Keratinocyte (primary cell): Measurements from ENCODE around the gene NECTIN3. TPM values are rescaled to one million over a fixed set of nuclear protein-coding genes. Genes with fewer than 3 reads are reported as not detected.

Source experiments
- DNase-seq: peaks from one replicate; pipeline ENCODE4 v3.0.0-alpha.2; 2011; ENCODE audit warnings: low read depth, missing footprints, low spot score
- FAIRE-seq: peaks from 2 replicates; lab custom pipeline; 2011; peaks lifted over from hg19 to GRCh38; lab: Jason Lieb, UNC
- H2AFZ ChIP-seq: 2 replicates; pipeline ENCODE4 v1.6.0; 2012; ENCODE audit warnings: low read length, control low read depth, inconsistent platforms; ENCODE audit not compliant: control insufficient read depth
- H3K27ac ChIP-seq: 2 replicates; pipeline ENCODE4 v1.5.1; 2011; ENCODE audit warnings: low read length; ENCODE audit not compliant: control insufficient read depth, insufficient read depth
- H3K27me3 ChIP-seq: 3 replicates; pipeline ENCODE4 v1.6.0; 2011; ENCODE audit warnings: low read length; ENCODE audit not compliant: control insufficient read depth, insufficient read depth; ENCODE audit errors: extremely low read depth
- H3K36me3 ChIP-seq, 2 experiments: 2 replicates in 1 of 2; 3 replicates in 1 of 2; pipeline ENCODE4 v1.5.1; 2011; ENCODE audit warnings: low read length in 2 of 2, mild to moderate bottlenecking in 1 of 2; ENCODE audit not compliant: control insufficient read depth in 2 of 2, insufficient read depth in 2 of 2; ENCODE audit errors: extremely low read depth in 1 of 2
- H3K4me1 ChIP-seq: 3 replicates; pipeline ENCODE4 v1.5.1; 2011; ENCODE audit warnings: low read length; ENCODE audit not compliant: control insufficient read depth, insufficient read depth; ENCODE audit errors: extremely low read depth
- H3K4me2 ChIP-seq: 3 replicates; pipeline ENCODE4 v1.6.0; 2011; ENCODE audit warnings: low read depth, low read length; ENCODE audit not compliant: control insufficient read depth, insufficient read depth; ENCODE audit errors: extremely low read depth
- H3K4me3 ChIP-seq, 3 experiments: fragments of 200-600 bp in 1 of 3; sonication (generic) in 1 of 3; 2 replicates in 2 of 3; 3 replicates in 1 of 3; pipeline ENCODE4 v1.5.1; 2011 to 2016; ENCODE audit warnings: low read length in 3 of 3, mild to moderate bottlenecking in 3 of 3, control low read depth in 2 of 3, inconsistent platforms in 1 of 3, low read depth in 1 of 3, mixed read lengths in 1 of 3, mixed run types in 1 of 3, moderate library complexity in 1 of 3; ENCODE audit not compliant: control insufficient read depth in 2 of 3, insufficient read depth in 2 of 3; ENCODE audit errors: extremely low read depth in 1 of 3
- H3K79me2 ChIP-seq: 2 replicates; pipeline ENCODE4 v1.6.0; 2012; ENCODE audit warnings: low read length; ENCODE audit not compliant: control insufficient read depth, insufficient read depth
- H3K9ac ChIP-seq: 3 replicates; pipeline ENCODE4 v1.6.0; 2011; ENCODE audit warnings: low read length; ENCODE audit not compliant: control insufficient read depth, insufficient read depth; ENCODE audit errors: extremely low read depth
- H3K9me1 ChIP-seq: 3 replicates; pipeline ENCODE4 v1.6.0; 2011; ENCODE audit warnings: low read length; ENCODE audit not compliant: control insufficient read depth, insufficient read depth; ENCODE audit errors: extremely low read depth
- H3K9me3 ChIP-seq: 2 replicates; pipeline ENCODE4 v1.5.1; 2012; ENCODE audit warnings: low read depth, low read length; ENCODE audit not compliant: control insufficient read depth
- H4K20me1 ChIP-seq: 3 replicates; pipeline ENCODE4 v1.6.0; 2011; ENCODE audit warnings: low read length; ENCODE audit not compliant: control insufficient read depth, insufficient read depth; ENCODE audit errors: extremely low read depth
- EZH2 ChIP-seq: IDR thresholded peaks from one replicate; pipeline ENCODE4 v1.6.1; 2012; ENCODE audit warnings: inconsistent platforms, mild to moderate bottlenecking, low read length, moderate library complexity
- dilution Hi-C: fragments of 300-500 bp; cut with MboI; formaldehyde crosslinking; loops from one replicate; pipeline ENCODE4 v1.7.0; 2020; ENCODE audit warnings: low sequenced_read_pairs; ENCODE audit not compliant: extremely low pct_ligation_motif_present
- polyA plus RNA-seq, 5 experiments: library from polyadenylated mRNA; depleted of rRNA in 3 of 5; stranded (reverse) in 3 of 5; stranded (forward) in 1 of 5; unstranded in 1 of 5; fragments of >200 nt; gene quantifications; 1 replicate in 1 of 5; 2 replicates in 3 of 5; 3 replicates in 1 of 5; pipeline versions ENCODE4 v1.2.1 to v1.2.3, GENCODE V29; 2011 to 2012; ENCODE audit warnings: missing spikeins in 2 of 5, low read depth in 1 of 5, low replicate concordance in 1 of 5
- TF ChIP-seq, protein P1 (sequence below), 3 experiments: IDR thresholded peaks in 1 of 3; conservative IDR thresholded peaks in 1 of 3; optimal IDR thresholded peaks in 1 of 3; 2 replicates in 2 of 3; 3 replicates in 1 of 3; pipeline versions ENCODE3 to v1.5.1; 2011; ENCODE audit warnings: low read length in 3 of 3, mild to moderate bottlenecking in 3 of 3, moderate library complexity in 2 of 3, control low read depth in 1 of 3, inconsistent platforms in 1 of 3; ENCODE audit not compliant: insufficient read depth in 2 of 3; ENCODE audit errors: extremely low read depth in 1 of 3

NECTIN3 gene
- polyA plus RNA-seq, 1 donor (not counting 4 experiments of a cell fraction or from before 2014, with no cell fraction given) = 2.1 TPM

DNA sequence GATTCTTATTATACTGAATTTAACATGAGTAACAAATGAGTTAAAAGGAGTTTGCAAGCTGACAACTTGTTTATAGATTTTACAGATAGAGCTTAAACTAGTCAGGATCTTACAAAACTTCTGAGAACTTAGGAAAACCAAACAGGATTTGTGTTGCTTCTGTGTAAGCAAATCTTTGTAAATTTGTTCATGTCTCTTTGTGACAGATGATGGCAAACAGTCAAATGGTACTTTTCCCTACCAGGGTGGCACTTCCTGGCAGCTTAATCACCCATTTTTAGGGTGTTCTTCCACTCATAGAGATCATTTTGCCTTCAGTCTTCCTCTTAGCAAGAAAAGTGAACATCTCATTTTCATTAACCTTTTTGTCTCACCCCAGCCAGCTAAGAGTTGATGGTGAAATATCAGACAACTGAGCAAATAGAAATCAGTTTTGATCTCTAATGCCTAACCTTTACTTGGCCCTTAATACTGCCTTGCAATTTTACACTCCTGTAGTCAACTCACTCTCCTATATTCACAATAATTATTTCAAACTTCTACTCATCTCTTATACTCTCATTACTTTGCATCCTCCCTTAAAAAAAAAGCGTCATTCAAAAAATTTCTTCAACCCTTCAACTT, 23.7 kb upstream of the NECTIN3 start:
- H3K9ac ChIP-seq = no peak overlapping the region

GRCh38 chr3:111051354-111051753, 20.3 kb upstream of the NECTIN3 start:
- no peak overlapping the region for H3K4me3 ChIP-seq
- H3K27ac ChIP-seq = no peak overlapping the region
- TF ChIP-seq, protein P1, sequence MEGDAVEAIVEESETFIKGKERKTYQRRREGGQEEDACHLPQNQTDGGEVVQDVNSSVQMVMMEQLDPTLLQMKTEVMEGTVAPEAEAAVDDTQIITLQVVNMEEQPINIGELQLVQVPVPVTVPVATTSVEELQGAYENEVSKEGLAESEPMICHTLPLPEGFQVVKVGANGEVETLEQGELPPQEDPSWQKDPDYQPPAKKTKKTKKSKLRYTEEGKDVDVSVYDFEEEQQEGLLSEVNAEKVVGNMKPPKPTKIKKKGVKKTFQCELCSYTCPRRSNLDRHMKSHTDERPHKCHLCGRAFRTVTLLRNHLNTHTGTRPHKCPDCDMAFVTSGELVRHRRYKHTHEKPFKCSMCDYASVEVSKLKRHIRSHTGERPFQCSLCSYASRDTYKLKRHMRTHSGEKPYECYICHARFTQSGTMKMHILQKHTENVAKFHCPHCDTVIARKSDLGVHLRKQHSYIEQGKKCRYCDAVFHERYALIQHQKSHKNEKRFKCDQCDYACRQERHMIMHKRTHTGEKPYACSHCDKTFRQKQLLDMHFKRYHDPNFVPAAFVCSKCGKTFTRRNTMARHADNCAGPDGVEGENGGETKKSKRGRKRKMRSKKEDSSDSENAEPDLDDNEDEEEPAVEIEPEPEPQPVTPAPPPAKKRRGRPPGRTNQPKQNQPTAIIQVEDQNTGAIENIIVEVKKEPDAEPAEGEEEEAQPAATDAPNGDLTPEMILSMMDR (optimal IDR thresholded peaks at IDR 0.05 in 1 of 3, IDR thresholded peaks at IDR 0.05 in 1 of 3, conservative IDR thresholded peaks at IDR 0.05 in 1 of 3; ENCODE audit: extremely low read depth in 1 of 3, insufficient read depth in 2 of 3, low read length in 3 of 3) = no peak
- TF ChIP-seq EZH2 = no peak
- H3K36me3 ChIP-seq = no peaks in the 10 kb centered on the region
- H4K20me1 ChIP-seq = no peaks in the 10 kb centered on the region
- no peaks in the 10 kb centered on the region for H3K4me1 ChIP-seq
- dilution Hi-C loops = no loop called here
- no peak overlapping the region for H3K9ac ChIP-seq
- H3K9me3 ChIP-seq = no peaks in the 10 kb centered on the region
- no peak overlapping the region for H2AFZ ChIP-seq
- H3K27me3 ChIP-seq = no peaks in the 10 kb centered on the region
- H3K4me2 ChIP-seq = no peak overlapping the region
- no peak for DNase-seq
- H3K79me2 ChIP-seq = no peaks in the 10 kb centered on the region
- H3K9me1 ChIP-seq = no peaks in the 10 kb centered on the region
- no peak for FAIRE-seq

More for the DNA sequence above, 23.7 kb upstream of the NECTIN3 start:
- H3K9me3 ChIP-seq = no peaks in the 10 kb centered on the region
- FAIRE-seq = no peak
- DNase-seq = no peak
- H2AFZ ChIP-seq = no peak overlapping the region
- H3K27ac ChIP-seq = no peak overlapping the region
- H3K4me3 ChIP-seq = no peak overlapping the region
- no peaks in the 10 kb centered on the region for H3K79me2 ChIP-seq
- H3K4me1 ChIP-seq = no peaks in the 10 kb centered on the region
- H4K20me1 ChIP-seq = no peaks in the 10 kb centered on the region
- H3K4me2 ChIP-seq = no peak overlapping the region
- H3K27me3 ChIP-seq = no peaks in the 10 kb centered on the region
- no peaks in the 10 kb centered on the region for H3K9me1 ChIP-seq
- dilution Hi-C loops = no loop called here
- TF ChIP-seq, protein P1 (optimal IDR thresholded peaks at IDR 0.05 in 1 of 3, IDR thresholded peaks at IDR 0.05 in 1 of 3, conservative IDR thresholded peaks at IDR 0.05 in 1 of 3; ENCODE audit: extremely low read depth in 1 of 3, insufficient read depth in 2 of 3, low read length in 3 of 3) = no peak
- no peak for TF ChIP-seq EZH2
- H3K36me3 ChIP-seq = no peaks in the 10 kb centered on the region
